Ishikawa (cell line): ENCODE results near the gene SYS1.

ENCODE experiments used
- CEBPB ChIP-seq: IDR thresholded peaks from 2 replicates; pipeline ENCODE4 v1.6.1; 2012
- CREB1 ChIP-seq: IDR thresholded peaks from 2 replicates; pipeline ENCODE4 v1.6.1; 2012; ENCODE audit warnings: low read depth
- EGR1 ChIP-seq: IDR thresholded peaks from 2 replicates; pipeline ENCODE4 v1.6.1; 2012
- EP300 ChIP-seq: IDR thresholded peaks from 2 replicates; pipeline ENCODE4 v1.6.1; 2012; ENCODE audit warnings: borderline replicate concordance
- FOXM1 ChIP-seq: IDR thresholded peaks from 2 replicates; pipeline ENCODE4 v1.6.1; 2012; ENCODE audit warnings: low read depth, borderline replicate concordance
- MAX ChIP-seq: IDR thresholded peaks from 2 replicates; pipeline ENCODE4 v1.6.1; 2012
- NFIC ChIP-seq: IDR thresholded peaks from 2 replicates; pipeline ENCODE4 v1.6.1; 2012
- RAD21 ChIP-seq: IDR thresholded peaks from 2 replicates; pipeline ENCODE4 v1.6.1; 2012; ENCODE audit warnings: low read depth
- REST ChIP-seq: IDR thresholded peaks from 2 replicates; pipeline ENCODE4 v1.6.1; 2012; ENCODE audit warnings: low read depth, mild to moderate bottlenecking
- TAF1 ChIP-seq: IDR thresholded peaks from 2 replicates; pipeline ENCODE4 v1.6.1; 2012; ENCODE audit warnings: low read depth, mild to moderate bottlenecking
- TCF12 ChIP-seq: IDR thresholded peaks from 2 replicates; pipeline ENCODE4 v1.6.1; 2012; ENCODE audit warnings: low read depth
- TEAD4 ChIP-seq: IDR thresholded peaks from 2 replicates; pipeline ENCODE4 v1.6.1; 2012
- YY1 ChIP-seq: IDR thresholded peaks from 2 replicates; pipeline ENCODE4 v1.6.1; 2012; ENCODE audit warnings: low read depth
- ZBTB7A ChIP-seq: IDR thresholded peaks from 2 replicates; pipeline ENCODE4 v1.6.1; 2012; ENCODE audit warnings: low read depth

- TF ChIP-seq RAD21 (no peak), EP300 (no peak), REST (no peak), MAX (no peak), TCF12 (no peak), YY1 (no peak), ZBTB7A (no peak), FOXM1 (no peak), CEBPB (no peak), CREB1 (no peak), TAF1 (no peak), EGR1 (no peak), TEAD4 (peak; percentile 34; the same call in 1 of the 2 replicates), NFIC (no peak)
Measured at GRCh38 chr20:45359406-45360148, 3.4 kb upstream of the SYS1 start.
